NCI-H774 (cell line): ENCODE data around the gene NSMCE1.

Source experiments
- DNase-seq: peaks from one replicate; lab custom pipeline; 2025; lab: John Stamatoyannopoulos, UW

NSMCE1 gene

GRCh38 chr16:27229891-27230470, 38.6 kb downstream of the NSMCE1 start:
- no peak for DNase-seq

DNA sequence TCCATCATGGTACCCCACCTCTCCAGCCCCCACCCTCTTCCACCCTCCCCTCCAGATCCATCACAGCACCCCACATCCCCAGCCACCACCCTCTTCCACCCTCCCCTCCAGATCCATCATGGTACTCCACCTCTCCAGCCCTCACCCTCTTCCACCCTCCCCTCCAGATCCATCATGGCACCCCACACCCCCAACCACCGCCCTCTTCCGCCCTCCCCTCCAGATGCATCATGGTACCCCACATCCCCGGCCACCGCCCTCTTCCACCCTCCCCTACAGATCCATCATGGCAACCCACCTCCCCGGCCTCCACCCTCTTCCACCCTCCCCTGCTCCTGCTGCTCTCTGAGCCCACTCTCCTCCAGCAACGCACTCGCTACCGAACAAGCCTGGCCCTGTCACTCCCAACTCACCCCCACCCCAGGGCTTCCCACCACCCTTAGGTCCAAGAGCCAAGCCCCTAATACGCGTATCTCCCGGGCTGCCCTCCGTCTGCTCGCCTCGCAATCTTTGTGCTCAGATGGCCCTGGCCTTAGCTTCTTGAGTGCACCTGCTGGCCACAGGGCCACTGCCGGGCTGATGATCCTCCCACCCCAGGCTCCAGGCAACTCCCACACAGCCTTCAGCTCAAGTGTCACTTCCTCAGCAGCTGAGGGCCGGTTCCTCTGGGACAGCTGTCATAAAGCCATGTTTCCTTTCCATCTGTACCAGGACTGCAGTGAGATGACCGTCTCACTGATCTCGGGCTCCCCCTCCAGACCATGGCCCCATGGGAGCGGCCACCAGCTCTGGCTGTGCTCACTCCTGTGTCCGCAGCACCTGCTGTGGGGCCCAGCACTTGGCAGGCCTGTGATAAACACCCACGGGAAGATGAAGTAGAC, 39.7 kb downstream of the NSMCE1 start:
- DNase-seq = no peak

DNA sequence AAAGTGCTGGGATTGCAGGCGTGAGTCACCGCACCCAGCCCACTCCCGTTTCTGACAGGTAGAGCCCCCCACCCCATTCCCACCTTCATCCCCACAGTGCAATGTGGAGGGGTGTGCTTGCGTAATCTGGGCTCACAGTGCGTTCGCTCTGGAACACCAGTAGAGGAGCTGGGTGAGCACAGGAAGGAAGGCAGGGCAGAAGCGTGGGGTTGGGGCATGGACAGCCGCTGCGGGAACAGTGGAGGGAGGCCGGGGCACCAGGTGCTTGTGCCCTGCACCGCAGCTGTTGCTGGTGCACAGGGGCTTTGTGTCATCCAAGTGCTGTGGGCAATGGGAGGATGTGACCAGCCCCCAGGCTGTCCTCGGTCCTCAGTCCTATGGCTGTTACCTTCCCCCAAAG, 40.5 kb downstream of the NSMCE1 start:
- no peak for DNase-seq

GRCh38 chr16:27226976-27227705, 41.4 kb downstream of the NSMCE1 start:
- DNase-seq = no peak

- DNase-seq = peak; percentile 5
Measured at GRCh38 chr16:27226476-27226875, 42.1 kb downstream of the NSMCE1 start.

DNA sequence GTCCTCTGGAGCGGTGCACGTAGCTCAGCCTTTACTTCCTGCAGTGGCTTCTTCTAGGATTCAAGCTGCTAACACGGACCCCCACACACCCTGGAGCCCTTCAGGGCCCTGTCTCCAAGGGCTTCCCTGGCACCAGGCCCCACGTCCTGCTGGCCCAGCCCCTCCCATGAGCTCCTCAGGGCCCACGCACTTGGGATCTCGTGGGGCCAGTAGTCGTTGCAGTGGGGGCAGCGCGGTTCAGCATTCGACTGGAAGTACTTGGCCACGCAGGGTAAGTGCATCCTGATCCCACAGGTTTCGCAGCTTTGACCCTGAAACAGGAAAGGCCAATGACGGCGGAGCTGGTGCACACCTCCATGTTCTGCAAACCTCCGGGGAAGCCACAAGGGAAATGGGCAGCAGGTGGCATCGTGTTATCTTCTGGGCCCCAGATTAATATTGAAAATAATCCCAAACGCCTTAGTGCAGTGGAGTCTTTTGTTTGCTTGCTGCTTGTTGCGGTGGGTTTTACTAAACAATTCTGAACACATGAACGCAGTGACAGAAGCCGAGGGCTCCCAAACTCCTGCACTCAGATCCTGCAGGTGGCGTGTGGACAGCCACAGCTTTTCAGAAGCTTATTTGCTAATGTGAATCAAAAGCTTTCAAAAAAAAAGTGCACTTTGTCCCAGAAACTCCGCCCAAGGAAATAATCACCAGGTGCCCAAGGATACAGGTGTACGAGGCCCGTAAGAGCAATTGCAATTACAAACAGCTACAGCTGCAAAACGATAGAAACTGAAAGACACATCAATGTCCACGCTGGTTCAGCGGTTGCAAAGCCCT, 42.8 kb downstream of the NSMCE1 start:
- DNase-seq = peak; percentile 26

- no peak for DNase-seq
Measured at GRCh38 chr16:27224741-27225300, 43.8 kb downstream of the NSMCE1 start.

- DNase-seq = no peak
Measured at GRCh38 chr16:27224271-27224737, 44.3 kb downstream of the NSMCE1 start.

GRCh38 chr16:27223701-27224100, 44.9 kb downstream of the NSMCE1 start:
- no peak for DNase-seq

DNA sequence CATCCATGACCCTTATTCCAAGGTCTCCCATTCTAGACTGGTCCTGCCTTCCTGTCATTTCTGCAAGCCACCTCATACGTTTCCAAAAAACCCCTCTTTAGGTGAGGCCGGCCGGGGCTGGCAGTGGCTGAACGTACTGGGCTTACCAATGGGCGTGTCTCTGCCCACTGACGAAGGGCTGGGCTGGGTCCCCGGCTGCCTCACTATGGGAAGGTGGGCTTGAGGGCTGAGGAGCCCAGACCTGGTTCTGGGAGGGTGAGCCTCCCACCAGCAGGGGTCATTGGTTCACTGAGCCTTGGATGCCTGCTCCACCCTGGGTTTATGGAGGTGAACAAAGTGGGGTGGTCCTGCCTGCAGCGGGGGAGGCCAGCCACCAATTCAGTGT, 45.4 kb downstream of the NSMCE1 start:
- DNase-seq = no peak

- no peak for DNase-seq
Measured at GRCh38 chr16:27222249-27223225, 46.0 kb downstream of the NSMCE1 start.

GRCh38 chr16:27221576-27222248, 46.9 kb downstream of the NSMCE1 start:
- DNase-seq = no peak

DNA sequence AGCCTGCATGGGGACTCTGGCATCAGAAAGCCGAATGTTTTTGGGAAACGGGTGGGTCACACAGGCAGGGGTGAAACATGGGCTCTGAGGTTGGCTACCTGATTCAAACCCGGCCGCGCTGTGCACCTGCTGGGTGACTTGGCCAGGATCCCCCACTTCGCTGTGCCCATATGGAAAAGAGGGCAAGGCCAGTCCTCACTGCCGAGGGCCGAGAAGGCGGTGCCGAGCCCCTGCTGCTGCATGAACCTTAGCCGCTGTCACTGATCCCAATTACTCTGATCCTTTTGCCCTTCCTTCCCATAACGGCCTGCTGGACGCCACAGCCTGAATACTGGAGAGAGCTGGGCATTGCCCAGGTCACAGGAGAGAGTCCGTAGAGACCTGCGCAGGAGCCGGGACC, 47.6 kb downstream of the NSMCE1 start:
- DNase-seq = no peak

DNA sequence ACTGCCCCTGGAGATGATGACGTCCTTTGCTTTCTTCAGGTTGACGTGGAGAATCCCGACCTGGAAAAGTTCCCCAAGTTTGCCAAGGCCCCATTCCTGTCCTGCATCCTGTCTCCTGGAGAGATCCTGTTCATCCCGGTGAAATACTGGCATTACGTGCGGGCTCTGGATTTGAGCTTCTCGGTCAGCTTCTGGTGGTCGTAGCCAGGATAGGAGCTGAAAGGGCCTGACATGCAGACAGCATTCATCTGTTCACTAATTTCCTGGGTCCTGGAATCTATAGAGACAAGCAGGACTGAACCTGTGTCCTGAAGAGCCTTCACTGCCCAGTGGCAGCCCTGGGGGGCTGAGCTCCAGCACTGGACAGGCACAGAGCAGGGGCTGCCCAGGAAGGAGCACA, 48.0 kb downstream of the NSMCE1 start:
- no peak for DNase-seq

- DNase-seq = no peak
Measured at GRCh38 chr16:27220120-27220519, 48.5 kb downstream of the NSMCE1 start.

DNA sequence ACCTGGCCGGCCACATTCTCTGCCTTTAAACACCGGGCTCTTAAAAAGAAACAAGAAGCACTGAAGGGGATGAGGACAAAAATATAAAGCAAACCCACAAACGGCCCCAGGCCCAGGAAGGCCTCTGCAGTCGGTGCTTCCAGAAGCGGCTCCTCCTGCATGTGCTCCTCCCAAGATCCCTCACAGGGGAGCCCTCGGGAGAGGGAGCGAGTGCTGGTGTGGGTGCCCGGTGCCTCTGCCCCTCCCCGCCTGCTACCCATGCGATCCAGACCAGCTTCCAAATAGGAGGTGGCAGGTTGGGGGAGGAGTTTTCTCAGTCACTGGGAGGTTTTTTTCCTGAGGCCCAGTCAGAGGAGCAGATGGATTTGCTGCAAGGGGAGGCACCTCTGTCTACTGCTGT, 49.4 kb downstream of the NSMCE1 start:
- no peak for DNase-seq

DNA sequence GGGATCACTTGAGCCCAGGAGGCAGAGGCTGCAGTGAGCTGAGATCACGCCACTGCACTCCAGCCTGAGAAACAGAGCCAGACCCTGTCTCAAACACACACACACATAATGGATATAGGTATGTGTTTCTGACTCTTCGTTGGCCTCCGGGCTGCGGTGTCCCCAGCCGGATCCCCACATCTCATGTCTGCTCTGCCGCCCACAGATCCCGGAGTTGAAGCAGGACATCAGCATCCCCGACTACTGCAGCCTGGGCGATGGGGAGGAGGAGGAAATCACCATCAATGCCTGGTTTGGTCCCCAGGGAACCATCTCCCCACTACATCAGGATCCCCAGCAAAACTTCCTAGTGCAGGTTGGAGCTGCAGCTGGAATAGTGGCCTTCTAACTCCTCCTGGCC, 49.8 kb downstream of the NSMCE1 start:
- DNase-seq = no peak

DNA sequence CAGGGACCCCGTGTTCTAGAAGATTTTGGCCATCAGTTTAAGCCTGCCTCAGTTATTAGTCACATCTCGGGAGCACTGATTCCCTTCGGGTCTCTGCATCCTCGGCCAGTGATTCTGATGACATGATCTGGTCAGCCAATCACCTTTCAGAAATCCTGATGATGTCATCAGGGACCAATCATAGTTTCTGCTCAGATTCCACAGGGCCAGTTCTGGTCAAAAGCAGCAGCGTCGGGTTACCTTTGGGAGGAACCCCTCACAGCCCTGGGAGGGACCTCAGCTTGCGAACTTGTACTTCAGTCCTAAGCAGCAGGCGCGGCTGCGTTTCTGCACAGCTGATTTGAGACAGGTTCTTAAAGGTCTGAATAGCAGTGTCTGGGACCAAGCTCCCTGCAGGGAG, 51.3 kb downstream of the NSMCE1 start:
- DNase-seq = no peak

DNA sequence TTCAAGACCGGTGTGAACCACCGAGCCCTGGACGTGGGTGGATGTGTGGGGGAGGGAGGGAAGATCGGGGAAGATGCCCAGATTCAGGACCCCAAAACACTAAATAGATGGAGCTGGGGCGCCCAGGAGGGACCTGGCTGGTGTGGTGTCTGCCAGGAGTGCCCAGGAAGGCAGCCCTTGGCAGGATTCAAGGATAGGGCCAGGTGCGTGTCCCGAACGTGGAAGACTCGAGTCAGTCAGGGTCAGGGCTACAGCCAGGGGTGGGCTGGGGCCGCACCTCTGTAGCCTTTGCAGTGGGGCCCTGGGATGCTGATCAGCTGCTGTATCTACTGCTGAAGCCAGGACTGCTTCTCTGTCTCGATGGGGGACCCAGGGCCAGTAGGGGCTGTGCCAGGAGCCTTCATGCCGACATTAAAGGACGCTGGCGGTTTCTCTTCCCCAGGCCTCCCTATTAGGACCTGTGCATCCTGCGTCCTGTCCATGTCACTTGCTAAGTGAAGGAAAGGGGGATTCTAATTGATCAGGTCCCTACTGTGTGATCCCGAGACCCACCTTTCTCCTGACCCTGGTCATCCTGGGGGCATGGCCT, 52.2 kb downstream of the NSMCE1 start:
- no peak for DNase-seq

DNA sequence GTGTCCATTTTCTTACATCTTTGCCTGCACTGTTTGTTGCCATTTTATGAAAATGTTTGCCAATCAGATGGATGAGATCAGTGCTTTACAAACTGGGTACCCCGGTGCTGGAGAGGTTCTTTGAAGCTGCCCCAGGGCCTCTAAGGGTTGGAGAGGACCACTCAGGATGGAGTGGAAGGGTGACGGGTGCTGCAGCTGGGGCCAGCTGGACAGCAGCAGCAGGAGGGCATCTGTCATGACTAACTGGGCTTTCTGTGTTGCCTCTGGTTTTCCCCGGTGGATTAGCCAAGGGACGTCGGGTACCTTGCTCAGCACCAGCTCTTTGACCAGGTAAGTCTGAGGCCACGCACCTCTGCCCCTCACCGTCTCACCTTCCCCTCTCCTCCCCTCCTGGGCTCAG, 52.9 kb downstream of the NSMCE1 start:
- no peak for DNase-seq
